ENCODE results near the gene CUEDC1.

The CUEDC1 gene

GRCh38 chr17:57955183-57955931, at the start of gene CUEDC1:
Gene CUEDC1, minus strand, starts transcription at chr17:57955412. Its CDS starts 69,848 bp downstream, at chr17:57885564.
- DNase-seq, result no peak

- DNase-seq, result no peak
These were observed 48.8 kb upstream of the CUEDC1 start for GRCh38 chr17:58004060-58004459.

- DNase-seq, result no peak
These were observed 47.8 kb upstream of the CUEDC1 start for GRCh38 chr17:58002973-58003372.

- no peak for DNase-seq
These were observed 47.1 kb upstream of the CUEDC1 start for GRCh38 chr17:58002154-58002948.

GRCh38 chr17:58001461-58002124, 46.4 kb upstream of the CUEDC1 start:
- DNase-seq, result no peak

- DNase-seq, result peak; percentile 85
These were observed 44.3 kb upstream of the CUEDC1 start for GRCh38 chr17:57999496-58000017.

- DNase-seq, result no peak
These were observed 43.8 kb upstream of the CUEDC1 start for GRCh38 chr17:57999010-57999495.

- no peak for DNase-seq
These were observed 42.0 kb upstream of the CUEDC1 start for GRCh38 chr17:57997085-57997809.

GRCh38 chr17:57995076-57995956, 40.1 kb upstream of the CUEDC1 start:
- peak; percentile 76 for DNase-seq

GRCh38 chr17:57994436-57994835, 39.2 kb upstream of the CUEDC1 start:
- no peak for DNase-seq

- no peak for DNase-seq
These were observed 38.5 kb upstream of the CUEDC1 start for GRCh38 chr17:57993471-57994365.

- no peak for DNase-seq
These were observed 36.3 kb upstream of the CUEDC1 start for GRCh38 chr17:57991537-57991936.

GRCh38 chr17:57990037-57990436, 34.8 kb upstream of the CUEDC1 start:
- no peak for DNase-seq

GRCh38 chr17:57988301-57989250, 33.4 kb upstream of the CUEDC1 start:
- peak; percentile 54 for DNase-seq

- peak; percentile 57 for DNase-seq
These were observed 32.5 kb upstream of the CUEDC1 start, which contains the start of gene VEZF1 for GRCh38 chr17:57987581-57988300. Gene VEZF1, minus strand, starts transcription at chr17:57988254. Its CDS starts 143 bp downstream, at chr17:57988111.

GRCh38 chr17:57986841-57987580, 31.8 kb upstream of the CUEDC1 start:
- DNase-seq, result no peak

GRCh38 chr17:57985675-57985974, 30.4 kb upstream of the CUEDC1 start:
- DNase-seq, result no peak
